ENCODE results near the gene MRPS18A. TPM values are rescaled to one million over a fixed set of nuclear protein-coding genes. Genes with fewer than 3 reads are reported as not detected.

The MRPS18A gene
- total and polyA plus RNA-seq, 2 of the 8 experiments (the other 6 are each of a cell fraction or from before 2014, with no cell fraction given): 48.3 to 121 TPM

DNA sequence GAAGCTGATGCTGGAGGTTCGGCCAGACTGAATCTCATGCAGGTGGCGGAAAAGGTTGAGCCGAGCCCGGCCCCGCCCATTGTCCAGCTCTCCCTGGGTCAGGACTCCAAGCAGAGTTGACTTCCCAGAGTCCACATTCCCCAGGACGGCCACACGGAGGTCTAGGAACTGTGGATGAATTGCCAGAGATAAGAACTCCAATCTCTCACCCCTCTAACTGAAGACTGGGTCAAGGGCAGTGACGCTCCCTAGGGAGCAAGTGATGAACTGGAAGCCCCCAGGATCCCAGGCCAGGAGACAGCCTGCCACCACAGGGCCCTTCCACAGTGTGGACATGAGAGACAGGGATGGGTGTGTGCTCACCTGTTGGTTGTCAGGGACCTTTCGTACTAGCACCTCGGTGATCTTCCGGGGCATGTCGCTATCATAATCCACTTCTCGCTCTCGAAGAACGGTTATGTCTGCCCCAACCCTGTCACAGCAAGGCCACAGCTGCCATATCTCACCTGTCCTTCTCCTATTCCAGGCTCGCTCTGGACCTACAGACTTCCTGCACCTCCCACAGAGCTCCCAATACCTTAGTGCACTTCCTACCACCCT lies 62.1 kb downstream of the MRPS18A start:
- Histone ChIP-seq H3K18ac (ENCODE audit: extremely low read depth, low read length) (no peak overlapping the region), H2BK120ac (replicated peaks; ENCODE audit: low read depth, low read length) (no peak overlapping the region), H3K14ac (ENCODE audit: insufficient read length) (no peak overlapping the region), H3K79me2 (ENCODE audit: control insufficient read depth in 1 of 2, insufficient read depth in 2 of 2, low read length in 2 of 2) (peaks cover 0 to 18% of the 10 kb centered on the region in 2 experiments; a peak in 2 of 4 replicates), H3K4me2 (ENCODE audit: insufficient read depth in 1 of 2, low read depth in 2 of 2, low read length in 2 of 2) (no peak overlapping the region), H2BK12ac (ENCODE audit: low read depth, low read length) (no peak overlapping the region), H3K56ac (replicated peaks; ENCODE audit: insufficient read length, low read depth, low read length) (no peak overlapping the region), H3K23me2 (ENCODE audit: low read depth, low read length) (peaks cover 9% of the 10 kb centered on the region), H3K36me3 (ENCODE audit: control insufficient read depth in 2 of 4, insufficient read depth in 4 of 4, low read length in 3 of 4) (peaks cover 36 to 61% (median 52%) of the 10 kb centered on the region in 4 experiments), H3K4ac (replicated peaks; ENCODE audit: insufficient read length, low read depth, low read length) (no peak overlapping the region), H3K9me3 (ENCODE audit: insufficient read depth in 2 of 2, low read depth in 1 of 2, low read length in 1 of 2) (no peaks in the 10 kb centered on the region), H2AFZ (ENCODE audit: low read length) (no peak overlapping the region), H3K79me1 (ENCODE audit: low read depth, low read length) (peaks cover 8% of the 10 kb centered on the region), H3K9ac (replicated peaks in 1 of 4; ENCODE audit: extremely low read depth in 1 of 4, low read depth in 3 of 4, low read length in 3 of 4) (no peak overlapping the region), H3K4me1 (replicated peaks in 1 of 4; ENCODE audit: control insufficient read depth in 3 of 4, insufficient read depth in 4 of 4, low read length in 3 of 4) (peaks cover 0 to 4% (median 0%) of the 10 kb centered on the region in 4 experiments; a peak in 3 of 7 replicates), H4K91ac (replicated peaks; ENCODE audit: insufficient read length, low read length) (no peak overlapping the region), H4K8ac (ENCODE audit: extremely low read depth, insufficient read depth, low read length) (no peak overlapping the region), H3K27ac (ENCODE audit: low read depth, low read length) (no peak overlapping the region), H4K20me1 (replicated peaks in 1 of 2; ENCODE audit: control insufficient read depth in 1 of 2, insufficient read depth in 2 of 2, low read length in 2 of 2) (peaks cover 6 to 14% of the 10 kb centered on the region in 2 experiments), H2BK5ac (ENCODE audit: low read depth, low read length) (no peak overlapping the region), H3K27me3 (replicated peaks in 1 of 4; ENCODE audit: control insufficient read depth in 3 of 4, extremely low read depth in 1 of 4, insufficient read depth in 3 of 4, low read length in 3 of 4) (no peaks in the 10 kb centered on the region), H2BK20ac (ENCODE audit: low read length) (no peak overlapping the region), H3K4me3 (ENCODE audit: extremely low read depth in 1 of 4, insufficient read depth in 2 of 4, low read depth in 3 of 4, low read length in 4 of 4) (no peak overlapping the region), H2AK5ac (ENCODE audit: low read depth, low read length) (no peak overlapping the region), H3K23ac (ENCODE audit: insufficient read length) (no peak overlapping the region), H4K5ac (ENCODE audit: insufficient read length, low read depth, low read length) (no peak overlapping the region), H2BK15ac (ENCODE audit: low read length) (no peak overlapping the region)
- no peak for FAIRE-seq
- no peak for DNase-seq (ENCODE audit: low read depth in 1 of 2, low spot score in 2 of 2)
- 94% methylated on average over 16 of the region's 16 CpGs; no CpG with 5 or more reads in 1 of the 2 experiments for WGBS, 2 experiments (ENCODE audit: extremely low coverage in 1 of 2, insufficient coverage in 1 of 2, insufficient read length in 1 of 2, insufficient replicate concordance in 2 of 2, low coverage in 1 of 2, low lambda C conversion rate in 2 of 2, missing lambda C conversion rate in 1 of 2)
- ChIA-PET CTCF (ENCODE audit: partially characterized antibody) (interaction anchor here (4.0 kb wide), 1 partner anchor 17 kb away, joined by 23 read pairs; no protein-coding TSS in a partner anchor), POLR2A (ENCODE audit: partially characterized antibody) (interaction anchor here (0.8 to 2.3 kb wide), 7 partner anchors 10 to 39 kb away, joined by 3 to 14 read pairs (median 4); no protein-coding TSS in a partner anchor)
- TF ChIP-seq BCL11A (IDR thresholded peaks at IDR 0.05; ENCODE audit: low read depth in 2 of 2, low read length in 2 of 2) (no peak), CREB1 (IDR thresholded peaks at IDR 0.05) (no peak), EGR1 (IDR thresholded peaks at IDR 0.05; ENCODE audit: borderline replicate concordance, low read depth, low read length) (no peak), CBX8 (IDR thresholded peaks at IDR 0.05; ENCODE audit: borderline replicate concordance, low read depth, low read length) (no peak), BACH1 (IDR thresholded peaks at IDR 0.05; ENCODE audit: low read length) (no peak)
- TF ChIP-seq, protein P1, sequence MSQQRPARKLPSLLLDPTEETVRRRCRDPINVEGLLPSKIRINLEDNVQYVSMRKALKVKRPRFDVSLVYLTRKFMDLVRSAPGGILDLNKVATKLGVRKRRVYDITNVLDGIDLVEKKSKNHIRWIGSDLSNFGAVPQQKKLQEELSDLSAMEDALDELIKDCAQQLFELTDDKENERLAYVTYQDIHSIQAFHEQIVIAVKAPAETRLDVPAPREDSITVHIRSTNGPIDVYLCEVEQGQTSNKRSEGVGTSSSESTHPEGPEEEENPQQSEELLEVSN (IDR thresholded peaks at IDR 0.05): no peak

Measured in H1 (cell line).